Neural cell (in vitro differentiated cells): Measurements from ENCODE around the gene BRAF.

ENCODE experiments used
- CTCF ChIP-seq: fragments of 450-650 bp; IDR thresholded peaks from 2 replicates; pipeline ENCODE4 v1.5.1; 2014; ENCODE audit warnings: antibody characterized with exemption, mild to moderate bottlenecking, moderate library complexity; ENCODE audit not compliant: poor library complexity, severe bottlenecking
- TAF1 ChIP-seq: IDR thresholded peaks from 2 replicates; pipeline ENCODE4 v1.6.1; 2012; ENCODE audit warnings: low read depth
- TF ChIP-seq, protein P1 (sequence below): IDR thresholded peaks from 2 replicates; pipeline ENCODE4 v1.6.1; 2012; ENCODE audit warnings: borderline replicate concordance

- no peak for TF ChIP-seq CTCF
- TF ChIP-seq, protein P1, sequence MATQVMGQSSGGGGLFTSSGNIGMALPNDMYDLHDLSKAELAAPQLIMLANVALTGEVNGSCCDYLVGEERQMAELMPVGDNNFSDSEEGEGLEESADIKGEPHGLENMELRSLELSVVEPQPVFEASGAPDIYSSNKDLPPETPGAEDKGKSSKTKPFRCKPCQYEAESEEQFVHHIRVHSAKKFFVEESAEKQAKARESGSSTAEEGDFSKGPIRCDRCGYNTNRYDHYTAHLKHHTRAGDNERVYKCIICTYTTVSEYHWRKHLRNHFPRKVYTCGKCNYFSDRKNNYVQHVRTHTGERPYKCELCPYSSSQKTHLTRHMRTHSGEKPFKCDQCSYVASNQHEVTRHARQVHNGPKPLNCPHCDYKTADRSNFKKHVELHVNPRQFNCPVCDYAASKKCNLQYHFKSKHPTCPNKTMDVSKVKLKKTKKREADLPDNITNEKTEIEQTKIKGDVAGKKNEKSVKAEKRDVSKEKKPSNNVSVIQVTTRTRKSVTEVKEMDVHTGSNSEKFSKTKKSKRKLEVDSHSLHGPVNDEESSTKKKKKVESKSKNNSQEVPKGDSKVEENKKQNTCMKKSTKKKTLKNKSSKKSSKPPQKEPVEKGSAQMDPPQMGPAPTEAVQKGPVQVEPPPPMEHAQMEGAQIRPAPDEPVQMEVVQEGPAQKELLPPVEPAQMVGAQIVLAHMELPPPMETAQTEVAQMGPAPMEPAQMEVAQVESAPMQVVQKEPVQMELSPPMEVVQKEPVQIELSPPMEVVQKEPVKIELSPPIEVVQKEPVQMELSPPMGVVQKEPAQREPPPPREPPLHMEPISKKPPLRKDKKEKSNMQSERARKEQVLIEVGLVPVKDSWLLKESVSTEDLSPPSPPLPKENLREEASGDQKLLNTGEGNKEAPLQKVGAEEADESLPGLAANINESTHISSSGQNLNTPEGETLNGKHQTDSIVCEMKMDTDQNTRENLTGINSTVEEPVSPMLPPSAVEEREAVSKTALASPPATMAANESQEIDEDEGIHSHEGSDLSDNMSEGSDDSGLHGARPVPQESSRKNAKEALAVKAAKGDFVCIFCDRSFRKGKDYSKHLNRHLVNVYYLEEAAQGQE = no peak
- TF ChIP-seq TAF1 = no peak
These were observed 241.1 kb downstream of the BRAF start for GRCh38 chr7:140683657-140684056.
